Astrocyte of the cerebellum (primary cell): Measurements from ENCODE around the gene ADCY7.

Source experiments
- DNase-seq: peaks from one replicate; pipeline ENCODE4 v3.0.0-alpha.2; 2011; ENCODE audit warnings: low read depth
- H3K4me3 ChIP-seq: 2 replicates; pipeline ENCODE4 v1.5.1; 2011; ENCODE audit warnings: mild to moderate bottlenecking, low read depth, low read length, moderate library complexity
- CTCF ChIP-seq: IDR thresholded peaks from 2 replicates; pipeline ENCODE4 v1.5.1; 2012; ENCODE audit warnings: low read length, low read depth, moderate library complexity, mild to moderate bottlenecking; ENCODE audit errors: missing control alignments
- in situ Hi-C: cut with HindIII; loops from 2 replicates; pipeline ENCODE4 v1.10.0; 2017; ENCODE audit warnings: low sequenced_read_pairs

ADCY7 gene

GRCh38 chr16:50365791-50366575 lies 99.6 kb downstream of the ADCY7 start:
- in situ Hi-C loops = no loop called here
- TF ChIP-seq CTCF = no peak
- DNase-seq = no peak
- no peak overlapping the region for H3K4me3 ChIP-seq
